ENCODE results near the gene KSR2. TPM values are rescaled to one million over a fixed set of nuclear protein-coding genes. Genes with fewer than 3 reads are reported as not detected.

The KSR2 gene
- total RNA-seq, 1 experiment from 2014 or later: 0.15 TPM

DNA sequence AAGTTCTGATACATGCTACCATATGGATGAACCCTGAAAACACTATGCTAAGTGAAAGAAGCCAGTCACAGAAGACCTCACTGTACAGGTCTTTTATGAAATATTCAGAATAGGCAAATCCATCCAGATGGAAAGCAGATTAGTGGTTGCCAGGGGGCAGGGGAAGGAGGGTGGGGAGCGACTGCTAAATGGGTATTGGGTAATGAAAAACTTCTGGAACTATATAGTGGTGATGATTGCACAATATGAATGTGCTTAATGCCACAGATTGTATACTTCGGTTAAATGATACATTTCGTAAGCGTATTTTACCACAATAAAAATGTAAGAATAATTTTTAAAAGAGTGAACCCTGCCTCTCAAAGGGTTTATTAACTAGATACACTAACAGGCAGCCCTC lies 11.8 kb upstream of the KSR2 start:
- H3K27me3 ChIP-seq (ENCODE audit: control insufficient read depth, insufficient read depth, low read length): peaks cover 3% of the 10 kb centered on the region; the same call in 1 of the 2 replicates
- DNase-seq (ENCODE audit: low read depth, low spot score): no peak
- POLR2A ChIA-PET: no interaction called here
- CTCF ChIA-PET: no interaction called here
- no peak for ATAC-seq
- H3K27ac ChIP-seq (ENCODE audit: low read length): no peak overlapping the region
- H3K9me3 ChIP-seq (ENCODE audit: control insufficient read depth, insufficient read depth, low read depth, low read length): no peaks in the 10 kb centered on the region
- no peaks in the 10 kb centered on the region for H3K4me1 ChIP-seq (ENCODE audit: control insufficient read depth, insufficient read depth, low read length)
- intact Hi-C loops (cut with micrococcal nuclease; ENCODE audit: unreplicated experiment) (no loop called here), in situ Hi-C loops (cut with HindIII; ENCODE audit: low pct_unique_long_range_greater_than_20kb, low sequenced_read_pairs) (no loop called here)
- H3K4me3 ChIP-seq (ENCODE audit: low read depth in 2 of 2, low read length in 2 of 2): no peak overlapping the region
- TF ChIP-seq SIN3A (IDR thresholded peaks at IDR 0.05; ENCODE audit: borderline replicate concordance, insufficient read depth, low read depth, low read length): no peak
- TF ChIP-seq, protein P1, sequence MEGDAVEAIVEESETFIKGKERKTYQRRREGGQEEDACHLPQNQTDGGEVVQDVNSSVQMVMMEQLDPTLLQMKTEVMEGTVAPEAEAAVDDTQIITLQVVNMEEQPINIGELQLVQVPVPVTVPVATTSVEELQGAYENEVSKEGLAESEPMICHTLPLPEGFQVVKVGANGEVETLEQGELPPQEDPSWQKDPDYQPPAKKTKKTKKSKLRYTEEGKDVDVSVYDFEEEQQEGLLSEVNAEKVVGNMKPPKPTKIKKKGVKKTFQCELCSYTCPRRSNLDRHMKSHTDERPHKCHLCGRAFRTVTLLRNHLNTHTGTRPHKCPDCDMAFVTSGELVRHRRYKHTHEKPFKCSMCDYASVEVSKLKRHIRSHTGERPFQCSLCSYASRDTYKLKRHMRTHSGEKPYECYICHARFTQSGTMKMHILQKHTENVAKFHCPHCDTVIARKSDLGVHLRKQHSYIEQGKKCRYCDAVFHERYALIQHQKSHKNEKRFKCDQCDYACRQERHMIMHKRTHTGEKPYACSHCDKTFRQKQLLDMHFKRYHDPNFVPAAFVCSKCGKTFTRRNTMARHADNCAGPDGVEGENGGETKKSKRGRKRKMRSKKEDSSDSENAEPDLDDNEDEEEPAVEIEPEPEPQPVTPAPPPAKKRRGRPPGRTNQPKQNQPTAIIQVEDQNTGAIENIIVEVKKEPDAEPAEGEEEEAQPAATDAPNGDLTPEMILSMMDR (IDR thresholded peaks at IDR 0.05): no peak
- no peak for TF ChIP-seq TCF7L2 (IDR thresholded peaks at IDR 0.05; ENCODE audit: low read depth, low read length)
- TF ChIP-seq, protein P2, sequence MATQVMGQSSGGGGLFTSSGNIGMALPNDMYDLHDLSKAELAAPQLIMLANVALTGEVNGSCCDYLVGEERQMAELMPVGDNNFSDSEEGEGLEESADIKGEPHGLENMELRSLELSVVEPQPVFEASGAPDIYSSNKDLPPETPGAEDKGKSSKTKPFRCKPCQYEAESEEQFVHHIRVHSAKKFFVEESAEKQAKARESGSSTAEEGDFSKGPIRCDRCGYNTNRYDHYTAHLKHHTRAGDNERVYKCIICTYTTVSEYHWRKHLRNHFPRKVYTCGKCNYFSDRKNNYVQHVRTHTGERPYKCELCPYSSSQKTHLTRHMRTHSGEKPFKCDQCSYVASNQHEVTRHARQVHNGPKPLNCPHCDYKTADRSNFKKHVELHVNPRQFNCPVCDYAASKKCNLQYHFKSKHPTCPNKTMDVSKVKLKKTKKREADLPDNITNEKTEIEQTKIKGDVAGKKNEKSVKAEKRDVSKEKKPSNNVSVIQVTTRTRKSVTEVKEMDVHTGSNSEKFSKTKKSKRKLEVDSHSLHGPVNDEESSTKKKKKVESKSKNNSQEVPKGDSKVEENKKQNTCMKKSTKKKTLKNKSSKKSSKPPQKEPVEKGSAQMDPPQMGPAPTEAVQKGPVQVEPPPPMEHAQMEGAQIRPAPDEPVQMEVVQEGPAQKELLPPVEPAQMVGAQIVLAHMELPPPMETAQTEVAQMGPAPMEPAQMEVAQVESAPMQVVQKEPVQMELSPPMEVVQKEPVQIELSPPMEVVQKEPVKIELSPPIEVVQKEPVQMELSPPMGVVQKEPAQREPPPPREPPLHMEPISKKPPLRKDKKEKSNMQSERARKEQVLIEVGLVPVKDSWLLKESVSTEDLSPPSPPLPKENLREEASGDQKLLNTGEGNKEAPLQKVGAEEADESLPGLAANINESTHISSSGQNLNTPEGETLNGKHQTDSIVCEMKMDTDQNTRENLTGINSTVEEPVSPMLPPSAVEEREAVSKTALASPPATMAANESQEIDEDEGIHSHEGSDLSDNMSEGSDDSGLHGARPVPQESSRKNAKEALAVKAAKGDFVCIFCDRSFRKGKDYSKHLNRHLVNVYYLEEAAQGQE (IDR thresholded peaks at IDR 0.05; ENCODE audit: insufficient read depth in 1 of 2, low read depth in 2 of 2, low read length in 1 of 2): no peak
- no peak for TF ChIP-seq POLR2AphosphoS5 (IDR thresholded peaks at IDR 0.05; ENCODE audit: low read depth, low read length)
- no peaks in the 10 kb centered on the region for H3K36me3 ChIP-seq (ENCODE audit: control insufficient read depth, insufficient read depth, low read length)
- BruUV-seq (replicated peaks): no TSS peak

GRCh38 chr12:117977373-117977772 lies 8.6 kb upstream of the KSR2 start:
- no peak overlapping the region for H3K4me3 ChIP-seq (ENCODE audit: low read depth in 2 of 2, low read length in 2 of 2)
- H3K9me3 ChIP-seq (ENCODE audit: control insufficient read depth, insufficient read depth, low read depth, low read length): no peaks in the 10 kb centered on the region
- ChIA-PET POLR2A (no interaction called here), CTCF (no interaction called here)
- H3K27ac ChIP-seq (ENCODE audit: low read length): no peak overlapping the region
- TF ChIP-seq, protein P1 (IDR thresholded peaks at IDR 0.05): no peak
- TF ChIP-seq POLR2AphosphoS5 (IDR thresholded peaks at IDR 0.05; ENCODE audit: low read depth, low read length) (no peak), TCF7L2 (IDR thresholded peaks at IDR 0.05; ENCODE audit: low read depth, low read length) (no peak), SIN3A (IDR thresholded peaks at IDR 0.05; ENCODE audit: borderline replicate concordance, insufficient read depth, low read depth, low read length) (no peak)
- TF ChIP-seq, protein P2 (IDR thresholded peaks at IDR 0.05; ENCODE audit: insufficient read depth in 1 of 2, low read depth in 2 of 2, low read length in 1 of 2): no peak
- in situ Hi-C loops (cut with HindIII; ENCODE audit: low pct_unique_long_range_greater_than_20kb, low sequenced_read_pairs): no loop called here
- no TSS peak for BruUV-seq (replicated peaks)
- H3K36me3 ChIP-seq (ENCODE audit: control insufficient read depth, insufficient read depth, low read length): no peaks in the 10 kb centered on the region
- no peak for DNase-seq (ENCODE audit: low read depth, low spot score)
- ATAC-seq: no peak
- intact Hi-C loops (cut with micrococcal nuclease; ENCODE audit: unreplicated experiment): no loop called here
- H3K4me1 ChIP-seq (ENCODE audit: control insufficient read depth, insufficient read depth, low read length): no peaks in the 10 kb centered on the region
- H3K27me3 ChIP-seq (ENCODE audit: control insufficient read depth, insufficient read depth, low read length): peaks cover 3% of the 10 kb centered on the region; the same call in 1 of the 2 replicates
